PC-9 (cell line): ENCODE results near the gene KCNE1. TPM values are rescaled to one million over a fixed set of nuclear protein-coding genes. Genes with fewer than 3 reads are reported as not detected.
A peak's percentile ranks its signal among the peaks of the same experiment; 100 is the strongest.

Experiments
- BruUV-seq: library from RNA; stranded (reverse); fragments of 400-500 nt; replicated peaks from 2 replicates; lab custom pipeline; 2021; lab: Mats Ljungman, UMichigan
- CTCF ChIA-PET: fragments of 300-600 bp; sonication (Branson Sonifier 250); formaldehyde crosslinking; loops from one replicate; lab custom pipeline; 2022; ENCODE audit warnings: antibody characterized with exemption; lab: Charles Lee
- POLR2A ChIA-PET: fragments of 300-600 bp; sonication (Branson Sonifier 250); formaldehyde crosslinking; loops from one replicate; lab custom pipeline; 2022; ENCODE audit warnings: antibody characterized with exemption; ENCODE audit not compliant: unreplicated experiment; lab: Charles Lee
- DNase-seq, 2 experiments: peaks; one replicate each; pipeline versions ENCODE4 v3.0.0 to v3.0.0-alpha.2; 2015 to 2022; ENCODE audit warnings: mixed read lengths in 1 of 2
- H2AFZ ChIP-seq: fragments of 200-600 bp; sonication (generic); 2 replicates; pipeline ENCODE4 v1.8.1; 2017; ENCODE audit warnings: antibody characterized with exemption
- H3F3A ChIP-seq: fragments of 200-600 bp; sonication (generic); 2 replicates; pipeline ENCODE4 v1.8.1; 2017; ENCODE audit warnings: antibody characterized with exemption, mild to moderate bottlenecking, low read depth; ENCODE audit not compliant: insufficient read depth
- H3K27ac ChIP-seq: fragments of 200-600 bp; sonication (generic); 2 replicates; pipeline ENCODE4 v1.6.1; 2016; ENCODE audit warnings: mixed run types
- H3K27me3 ChIP-seq: fragments of 200-600 bp; sonication (generic); 2 replicates; pipeline ENCODE4 v1.6.1; 2016; ENCODE audit warnings: low read depth, mixed run types; ENCODE audit not compliant: insufficient read depth
- H3K36me3 ChIP-seq: fragments of 200-600 bp; sonication (generic); 2 replicates; pipeline ENCODE4 v1.6.1; 2016; ENCODE audit warnings: low read depth, mixed run types
- H3K4me1 ChIP-seq: fragments of 200-600 bp; sonication (generic); replicated peaks from 2 replicates; pipeline ENCODE4 v1.6.1; 2016; ENCODE audit warnings: mixed run types; ENCODE audit not compliant: insufficient read depth
- H3K4me2 ChIP-seq: fragments of 200-600 bp; sonication (generic); 2 replicates; pipeline ENCODE4 v1.6.1; 2017; ENCODE audit warnings: mixed run types
- H3K4me3 ChIP-seq: fragments of 200-600 bp; sonication (generic); 2 replicates; pipeline ENCODE4 v1.6.1; 2016; ENCODE audit warnings: mixed run types
- H3K79me2 ChIP-seq: fragments of 200-600 bp; sonication (generic); 2 replicates; pipeline ENCODE4 v1.6.1; 2017; ENCODE audit warnings: low read depth, mixed run types
- H3K9me2 ChIP-seq: fragments of 200-600 bp; sonication (generic); 2 replicates; pipeline ENCODE4 v1.8.1; 2017; ENCODE audit warnings: mild to moderate bottlenecking; ENCODE audit not compliant: insufficient read depth
- H3K9me3 ChIP-seq: fragments of 200-600 bp; sonication (generic); 2 replicates; pipeline ENCODE4 v1.8.1; 2016; ENCODE audit warnings: low read depth; ENCODE audit not compliant: insufficient read depth
- H4K20me1 ChIP-seq: fragments of 200-600 bp; sonication (generic); 2 replicates; pipeline ENCODE4 v1.8.1; 2017; ENCODE audit not compliant: insufficient read depth
- EZH2 ChIP-seq: fragments of 200-600 bp; sonication (generic); IDR thresholded peaks from 2 replicates; pipeline ENCODE4 v1.8.0; 2017; ENCODE audit warnings: antibody characterized with exemption, low read depth
- intact Hi-C: fragments of 100-400 bp; cut with micrococcal nuclease; formaldehyde crosslinking; loops from one replicate; pipeline ENCODE4 v1.10.0; 2022; ENCODE audit not compliant: unreplicated experiment
- total RNA-seq: library from RNA; stranded (reverse); gene quantifications from 2 replicates; pipeline ENCODE4 v1.2.3, GENCODE V29; 2021
- TF ChIP-seq, protein P1 (sequence below): fragments of 200-600 bp; sonication (generic); conservative IDR thresholded peaks from 2 replicates; pipeline ENCODE4 v1.6.1; 2017; ENCODE audit warnings: mixed run types, antibody characterized with exemption, mild to moderate bottlenecking, moderate library complexity

The KCNE1 gene
- total RNA-seq, 1 experiment from 2014 or later = 0.31 TPM

- CTCF ChIA-PET = interaction anchor here (0.6 kb wide), 1 partner anchor 48 kb away, joined by 12 read pairs; no protein-coding TSS in a partner anchor
- intact Hi-C loops = no loop called here
These were observed 41.3 kb upstream of the KCNE1 start for GRCh38 chr21:34553151-34553952.

GRCh38 chr21:34552360-34553098 lies 40.5 kb upstream of the KCNE1 start:
- POLR2A ChIA-PET = no interaction called here
- Histone ChIP-seq H3K4me2 (no peak overlapping the region), H3K27ac (peak overlapping the region; percentile 23; the same call in 1 of the 2 replicates), H3K9me3 (no peaks in the 10 kb centered on the region), H3K36me3 (no peaks in the 10 kb centered on the region), H3K9me2 (no peaks in the 10 kb centered on the region), H3F3A (no peaks in the 10 kb centered on the region), H3K79me2 (no peaks in the 10 kb centered on the region), H3K4me1 (peaks cover 14% of the 10 kb centered on the region; the same call in 1 of the 2 replicates), H3K27me3 (no peaks in the 10 kb centered on the region), H4K20me1 (no peaks in the 10 kb centered on the region), H2AFZ (no peak overlapping the region), H3K4me3 (no peak overlapping the region)
- intact Hi-C loops = no loop called here
- TF ChIP-seq, protein P1, sequence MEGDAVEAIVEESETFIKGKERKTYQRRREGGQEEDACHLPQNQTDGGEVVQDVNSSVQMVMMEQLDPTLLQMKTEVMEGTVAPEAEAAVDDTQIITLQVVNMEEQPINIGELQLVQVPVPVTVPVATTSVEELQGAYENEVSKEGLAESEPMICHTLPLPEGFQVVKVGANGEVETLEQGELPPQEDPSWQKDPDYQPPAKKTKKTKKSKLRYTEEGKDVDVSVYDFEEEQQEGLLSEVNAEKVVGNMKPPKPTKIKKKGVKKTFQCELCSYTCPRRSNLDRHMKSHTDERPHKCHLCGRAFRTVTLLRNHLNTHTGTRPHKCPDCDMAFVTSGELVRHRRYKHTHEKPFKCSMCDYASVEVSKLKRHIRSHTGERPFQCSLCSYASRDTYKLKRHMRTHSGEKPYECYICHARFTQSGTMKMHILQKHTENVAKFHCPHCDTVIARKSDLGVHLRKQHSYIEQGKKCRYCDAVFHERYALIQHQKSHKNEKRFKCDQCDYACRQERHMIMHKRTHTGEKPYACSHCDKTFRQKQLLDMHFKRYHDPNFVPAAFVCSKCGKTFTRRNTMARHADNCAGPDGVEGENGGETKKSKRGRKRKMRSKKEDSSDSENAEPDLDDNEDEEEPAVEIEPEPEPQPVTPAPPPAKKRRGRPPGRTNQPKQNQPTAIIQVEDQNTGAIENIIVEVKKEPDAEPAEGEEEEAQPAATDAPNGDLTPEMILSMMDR = no peak
- TF ChIP-seq EZH2 = no peak
- BruUV-seq = no TSS peak
- CTCF ChIA-PET = no interaction called here
- peak in 1 of 2 experiments; percentile 73 for DNase-seq

More at GRCh38 chr21:34553151-34553952, 41.3 kb upstream of the KCNE1 start:
- H3K9me2 ChIP-seq = no peaks in the 10 kb centered on the region
- POLR2A ChIA-PET = no interaction called here
- no peak overlapping the region for H2AFZ ChIP-seq
- no peaks in the 10 kb centered on the region for H3K27me3 ChIP-seq
- no peaks in the 10 kb centered on the region for H3F3A ChIP-seq
- H3K27ac ChIP-seq = peak overlapping the region; percentile 51
- no peak overlapping the region for H3K4me3 ChIP-seq
- no peaks in the 10 kb centered on the region for H4K20me1 ChIP-seq
- TF ChIP-seq, protein P1 = no peak
- no peak for TF ChIP-seq EZH2
- H3K36me3 ChIP-seq = no peaks in the 10 kb centered on the region
- no TSS peak for BruUV-seq
- peaks cover 7% of the 10 kb centered on the region; the same call in 1 of the 2 replicates for H3K4me1 ChIP-seq
- H3K79me2 ChIP-seq = no peaks in the 10 kb centered on the region
- no peaks in the 10 kb centered on the region for H3K9me3 ChIP-seq
- no peak overlapping the region for H3K4me2 ChIP-seq
- DNase-seq = peak in 1 of 2 experiments; percentile 57

GRCh38 chr21:34550182-34550799 lies 38.3 kb upstream of the KCNE1 start:
- no peaks in the 10 kb centered on the region for H3K36me3 ChIP-seq
- H3K9me2 ChIP-seq = no peaks in the 10 kb centered on the region
- H3K4me2 ChIP-seq = no peak overlapping the region
- H3K9me3 ChIP-seq = no peaks in the 10 kb centered on the region
- H2AFZ ChIP-seq = no peak overlapping the region
- intact Hi-C loops = no loop called here
- no peak overlapping the region for H3K27ac ChIP-seq
- TF ChIP-seq, protein P1 = no peak
- no peak for TF ChIP-seq EZH2
- no TSS peak for BruUV-seq
- no peak for DNase-seq
- H3K4me3 ChIP-seq = no peak overlapping the region
- POLR2A ChIA-PET = no interaction called here
- H3K4me1 ChIP-seq = peaks cover 35% of the 10 kb centered on the region
- no peaks in the 10 kb centered on the region for H3K27me3 ChIP-seq
- no peaks in the 10 kb centered on the region for H4K20me1 ChIP-seq
- CTCF ChIA-PET = no interaction called here
- no peaks in the 10 kb centered on the region for H3K79me2 ChIP-seq
- H3F3A ChIP-seq = peaks cover 17% of the 10 kb centered on the region
